ENCODE measurements around the gene FHIP2A.

DNA sequence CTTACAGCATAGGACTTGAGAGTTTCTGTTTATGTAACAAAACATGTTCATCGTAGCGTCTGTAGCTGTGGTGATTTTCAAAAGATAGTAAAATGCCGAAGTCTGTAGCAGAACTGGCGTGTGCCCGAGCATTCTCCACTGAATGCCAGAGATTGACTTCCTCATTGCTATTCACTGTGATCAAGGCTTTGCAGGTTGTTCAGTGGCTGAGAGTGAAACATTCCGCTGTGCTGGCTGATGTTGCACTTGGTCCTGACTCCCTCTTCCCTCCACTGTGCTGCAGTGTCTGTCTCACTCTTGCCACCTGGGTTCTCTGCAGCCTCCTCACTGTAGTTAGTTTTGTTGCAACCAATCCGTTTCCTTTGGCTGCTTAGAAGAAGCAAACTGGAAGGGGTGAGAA lies 37.6 kb downstream of the FHIP2A start:
- TF ChIP-seq CTCF (IDR thresholded peaks at IDR 0.05 in 4 of 5, conservative IDR thresholded peaks at IDR 0.05 in 1 of 5): no peak
- TF ChIP-seq POLR2A (IDR thresholded peaks at IDR 0.05): no peak
